Posterior cingulate gyrus (tissue), 11 donors: ENCODE data around the gene CACNG8.

ENCODE experiments used
- DNase-seq, 10 donors: peaks; one replicate each; pipeline versions ENCODE4 v3.0.0 to v3.0.0-alpha.2; 2020 to 2021; ENCODE audit warnings: mixed read lengths in 3 of 10
- intact Hi-C: fragments of 100-400 bp; cut with DNase I; formaldehyde crosslinking; loops from one replicate; pipeline ENCODE4 v1.15.1; 2023

CACNG8 gene

DNA sequence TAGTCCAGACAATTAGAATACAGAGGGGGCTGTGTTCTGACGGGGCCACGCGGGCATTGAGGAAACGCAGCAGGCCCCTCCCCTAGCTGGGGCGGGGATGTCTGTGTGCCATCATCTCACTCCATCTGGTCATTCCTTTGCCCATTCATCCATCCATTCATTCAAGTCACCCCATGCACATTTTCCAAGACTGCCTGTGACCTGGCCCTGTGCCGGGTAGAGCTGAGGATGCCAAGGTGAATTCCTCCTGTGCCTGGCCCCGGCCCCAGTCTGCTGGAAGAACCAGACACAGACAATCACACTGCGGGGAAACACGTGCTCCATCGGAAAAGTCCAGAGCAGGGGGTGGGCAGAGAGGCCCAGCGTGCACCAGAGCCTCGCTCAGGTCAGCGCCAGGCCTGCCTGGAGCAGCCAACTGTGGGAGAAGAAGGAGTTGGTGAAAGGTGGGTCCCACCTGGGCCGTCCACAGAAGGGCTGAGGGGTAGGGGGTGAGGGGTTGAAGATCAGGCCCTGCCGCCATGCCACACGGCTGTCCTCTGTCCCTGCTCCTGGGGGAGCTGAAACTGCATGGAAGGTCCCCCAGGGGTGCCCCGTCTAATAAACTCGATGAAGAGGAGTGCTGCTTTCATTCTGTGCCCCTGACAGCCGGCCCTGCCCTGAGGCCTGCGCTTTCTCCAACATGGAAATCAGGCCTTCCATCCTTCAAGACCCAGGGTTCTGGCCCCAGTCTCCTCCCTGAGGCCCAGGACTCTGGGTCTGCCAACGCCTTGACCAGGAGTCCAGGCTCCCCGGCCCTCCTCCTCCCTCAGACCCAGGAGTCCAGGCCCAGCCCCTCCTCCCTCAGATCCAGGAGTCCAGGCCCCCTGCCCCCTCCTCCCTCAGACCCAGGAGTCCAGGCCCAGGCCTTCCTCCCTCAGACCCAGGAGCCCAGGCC, 27.1 kb downstream of the CACNG8 start:
- DNase-seq, result no peak
- intact Hi-C loops, result loop anchor here (10.0 kb wide), 1 partner anchor 115 kb away; the partner anchor contains the start of genes NDUFA3 and OSCAR

DNA sequence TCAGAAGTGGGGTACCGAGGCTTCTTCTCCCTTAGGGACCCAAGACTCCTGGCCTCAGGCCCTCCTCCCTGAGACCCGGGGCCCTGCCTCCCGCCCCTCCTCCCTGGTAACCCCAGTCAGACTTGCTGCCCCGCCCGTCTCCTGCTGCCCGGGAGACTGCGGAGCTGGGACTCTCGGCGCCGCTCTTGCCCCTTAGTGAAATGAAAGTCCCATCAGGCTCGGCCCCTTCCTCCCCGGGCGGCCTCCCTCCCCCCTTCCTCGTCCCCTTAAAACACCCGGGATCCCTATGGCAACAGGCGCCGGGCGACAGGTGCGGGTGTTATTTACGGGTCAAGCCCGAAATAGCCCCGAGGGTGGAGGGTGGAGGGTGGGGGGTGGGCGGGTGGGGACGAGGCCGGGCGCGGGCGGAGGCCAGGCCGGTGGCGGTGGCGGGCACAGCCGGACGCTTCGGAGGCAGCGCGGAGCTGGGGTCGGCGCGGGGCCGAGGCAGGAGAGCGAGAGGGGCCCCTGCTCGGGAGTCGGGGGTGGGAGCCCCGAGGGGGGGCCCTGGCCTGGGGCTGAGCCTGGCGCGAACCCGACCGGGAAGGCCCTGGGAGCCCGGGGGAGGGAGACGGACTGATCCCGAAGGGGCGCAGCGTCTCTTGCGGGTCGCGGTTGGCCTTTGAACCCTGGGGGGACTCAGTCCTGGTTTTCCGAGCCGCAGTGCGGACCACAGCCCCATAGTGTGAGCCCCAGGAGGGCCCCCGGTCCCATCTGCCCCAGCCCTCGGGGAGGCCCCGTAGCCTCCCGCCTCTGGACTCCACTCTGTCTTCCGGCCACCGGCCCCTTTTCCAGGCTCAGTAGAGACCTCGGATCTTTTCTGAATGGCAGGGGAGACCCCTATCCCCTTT, 28.7 kb downstream of the CACNG8 start, which contains the start of gene CACNG6:
Gene CACNG6, plus strand, starts transcription at position 414 of the 890 bp plus-strand sequence. CDS start 1,241 bp downstream, outside the sequence.
- no peak for DNase-seq
- intact Hi-C loops, result no loop called here

DNA sequence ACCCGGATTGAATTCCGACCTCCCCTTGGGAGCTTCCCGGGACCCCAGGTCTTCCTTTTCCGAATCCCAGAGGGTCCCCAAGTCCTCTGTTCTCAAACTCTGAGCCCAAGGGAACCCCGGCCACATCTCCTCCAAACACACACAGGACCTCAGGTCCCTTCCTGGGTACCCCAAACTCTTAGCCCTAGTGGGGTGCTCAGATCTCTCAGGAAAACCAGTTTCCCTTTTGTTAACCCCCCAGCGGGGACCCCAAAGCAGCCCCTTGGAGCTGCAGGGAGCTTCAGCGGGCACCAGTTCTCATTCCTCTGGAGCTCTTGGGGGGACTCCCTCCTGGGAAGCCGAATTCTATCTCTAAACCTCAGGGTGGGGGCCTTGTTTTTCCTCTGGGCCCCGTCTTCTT, 29.5 kb downstream of the CACNG8 start:
- intact Hi-C loops, result no loop called here
- DNase-seq, result no peak

DNA sequence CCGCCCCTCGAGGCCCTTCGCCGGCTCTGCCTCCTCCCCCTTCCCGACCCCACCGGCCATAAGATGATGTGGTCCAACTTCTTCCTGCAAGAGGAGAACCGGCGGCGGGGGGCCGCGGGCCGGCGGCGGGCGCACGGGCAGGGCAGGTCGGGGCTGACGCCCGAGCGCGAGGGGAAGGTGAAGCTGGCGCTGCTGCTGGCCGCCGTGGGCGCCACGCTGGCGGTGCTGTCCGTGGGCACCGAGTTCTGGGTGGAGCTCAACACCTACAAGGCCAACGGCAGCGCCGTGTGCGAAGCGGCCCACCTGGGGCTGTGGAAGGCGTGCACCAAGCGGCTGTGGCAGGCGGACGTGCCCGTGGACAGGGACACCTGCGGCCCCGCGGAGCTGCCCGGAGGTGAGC, 30.1 kb downstream of the CACNG8 start:
- intact Hi-C loops, result no loop called here
- no peak for DNase-seq

DNA sequence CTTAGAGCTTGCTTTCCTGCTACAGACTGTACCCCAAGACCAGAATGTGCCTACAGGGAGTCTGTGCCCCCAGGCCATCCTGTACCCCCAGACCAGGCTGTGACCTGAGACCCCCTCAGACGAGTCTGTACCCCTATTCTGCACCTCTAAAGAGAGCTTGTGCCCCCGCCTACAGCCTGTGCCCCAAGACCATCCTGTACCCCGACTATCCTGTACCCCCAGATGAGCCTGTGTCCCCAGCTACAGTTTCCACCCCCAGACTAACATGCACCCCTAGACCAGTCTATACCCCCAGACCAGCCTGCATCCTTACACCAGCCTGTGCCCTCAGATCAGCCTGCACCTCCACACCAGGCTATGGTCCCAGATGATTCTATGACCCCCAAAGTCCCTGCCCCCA, 30.7 kb downstream of the CACNG8 start:
- intact Hi-C loops, result no loop called here
- DNase-seq, result no peak

DNA sequence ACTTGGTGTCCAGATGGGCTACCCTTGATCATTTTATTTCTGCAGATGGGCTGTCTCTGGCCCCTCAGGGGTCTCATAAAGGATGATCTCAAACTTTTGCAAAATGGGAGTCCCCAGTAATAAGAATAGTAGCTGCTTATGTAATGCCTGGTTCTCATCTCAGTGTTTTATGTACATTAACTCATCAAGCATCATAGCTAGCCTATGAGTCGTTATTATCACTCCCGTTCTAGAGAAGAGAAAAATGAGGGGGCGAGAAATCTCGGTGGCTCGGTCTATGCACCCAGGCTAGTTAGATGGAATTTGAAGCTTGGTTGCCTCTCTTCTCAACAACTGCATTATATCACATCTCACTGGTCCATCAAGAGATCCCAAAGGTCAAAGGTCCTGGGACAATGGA, 32.1 kb downstream of the CACNG8 start:
- intact Hi-C loops, result no loop called here
- no peak for DNase-seq

DNA sequence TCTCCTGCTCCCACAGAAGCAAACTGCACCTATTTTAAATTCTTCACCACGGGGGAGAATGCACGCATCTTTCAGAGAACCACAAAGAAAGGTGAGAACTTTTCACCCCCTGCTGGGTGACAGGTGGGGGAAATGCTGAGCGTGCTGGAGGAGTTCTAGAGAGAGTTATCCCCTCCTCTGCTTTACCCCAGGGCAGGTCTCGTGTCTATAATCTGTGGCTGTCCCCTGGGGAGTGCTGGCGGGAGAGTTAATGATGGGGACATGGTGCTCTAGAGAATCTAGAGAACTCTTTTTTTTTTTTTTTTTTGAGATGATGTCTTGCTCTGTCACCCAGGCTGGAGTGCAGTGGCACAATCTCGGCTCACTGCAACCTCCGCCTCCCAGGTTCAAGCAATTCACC, 35.5 kb downstream of the CACNG8 start:
- intact Hi-C loops, result no loop called here
- DNase-seq, result no peak

DNA sequence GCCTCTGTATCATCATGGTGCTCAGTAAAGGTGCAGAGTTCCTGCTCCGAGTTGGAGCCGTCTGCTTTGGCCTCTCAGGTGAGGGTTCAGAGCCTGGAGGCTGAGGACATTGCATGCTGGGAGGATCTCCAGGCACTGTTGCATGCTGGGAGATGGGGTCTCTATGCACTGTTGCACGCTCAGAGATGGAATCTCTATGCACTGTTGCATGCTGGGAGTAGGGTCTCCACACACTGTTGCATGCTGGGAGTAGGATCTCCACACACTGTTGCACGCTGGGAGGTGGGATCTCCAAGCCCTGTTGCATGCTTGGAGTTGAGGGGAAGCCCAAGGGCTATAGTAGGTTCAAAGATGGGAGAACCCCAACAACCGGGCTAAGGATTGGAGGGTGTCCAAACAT, 37.0 kb downstream of the CACNG8 start:
- no peak for DNase-seq
- intact Hi-C loops, result no loop called here

DNA sequence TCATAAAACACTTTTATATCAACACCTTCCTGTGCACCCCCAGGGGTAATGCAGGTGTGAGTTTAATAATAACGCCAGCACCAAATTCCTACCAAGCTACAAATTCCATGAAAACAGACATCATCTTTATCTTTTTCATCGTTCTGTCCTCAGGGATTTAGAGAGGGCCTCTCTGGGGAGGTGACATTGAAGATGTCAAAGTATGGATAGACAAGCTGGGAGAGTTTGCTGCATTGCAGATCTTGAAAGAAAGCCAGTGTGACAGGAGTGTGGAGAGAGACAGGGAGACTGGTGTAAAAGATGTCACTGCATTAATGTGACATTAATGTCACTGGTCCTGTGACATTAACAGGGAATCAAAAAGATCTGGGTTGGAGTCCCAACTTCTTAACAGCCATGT, 38.8 kb downstream of the CACNG8 start:
- intact Hi-C loops, result no loop called here

DNA sequence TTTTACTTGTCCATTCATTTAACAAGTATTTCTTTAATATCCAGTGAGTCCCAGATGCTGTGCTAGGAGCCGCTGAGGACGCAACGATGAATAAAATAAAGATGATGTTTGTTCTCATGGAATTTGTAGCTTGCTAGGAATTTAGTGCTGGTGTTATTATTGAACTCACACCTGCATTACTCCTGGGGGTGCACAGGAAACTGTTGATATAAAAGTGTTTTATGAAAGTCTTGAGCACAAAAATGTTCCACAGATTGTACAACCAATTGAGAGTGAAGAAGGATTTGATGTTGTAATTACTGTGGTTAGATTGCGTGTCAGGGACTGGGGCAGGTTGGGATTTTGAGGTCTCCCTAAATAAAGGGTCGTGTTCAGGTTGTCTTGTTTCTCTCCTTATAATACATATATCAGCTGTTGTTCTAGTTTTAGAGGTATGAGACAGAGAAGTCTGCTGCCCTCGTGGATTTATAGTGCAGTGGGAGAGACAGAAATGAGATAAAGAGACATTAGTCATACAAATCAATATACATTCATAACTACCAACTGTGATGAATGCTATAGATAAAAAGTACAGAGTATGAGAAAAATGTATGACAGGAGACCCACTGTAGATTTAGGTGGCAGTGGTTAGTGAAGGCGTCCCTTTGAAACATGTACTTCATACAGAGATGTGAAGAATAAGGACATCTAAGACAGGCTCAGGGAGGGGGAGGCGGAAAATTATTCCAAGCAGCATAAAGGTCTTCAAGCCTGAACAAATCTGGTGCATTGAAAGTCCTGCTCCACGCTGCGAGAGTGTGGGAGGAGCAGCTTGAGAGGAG, 40.0 kb downstream of the CACNG8 start:
- DNase-seq, result no peak
- intact Hi-C loops, result no loop called here

More for the DNA sequence above, 38.8 kb downstream of the CACNG8 start:
- no peak for DNase-seq

DNA sequence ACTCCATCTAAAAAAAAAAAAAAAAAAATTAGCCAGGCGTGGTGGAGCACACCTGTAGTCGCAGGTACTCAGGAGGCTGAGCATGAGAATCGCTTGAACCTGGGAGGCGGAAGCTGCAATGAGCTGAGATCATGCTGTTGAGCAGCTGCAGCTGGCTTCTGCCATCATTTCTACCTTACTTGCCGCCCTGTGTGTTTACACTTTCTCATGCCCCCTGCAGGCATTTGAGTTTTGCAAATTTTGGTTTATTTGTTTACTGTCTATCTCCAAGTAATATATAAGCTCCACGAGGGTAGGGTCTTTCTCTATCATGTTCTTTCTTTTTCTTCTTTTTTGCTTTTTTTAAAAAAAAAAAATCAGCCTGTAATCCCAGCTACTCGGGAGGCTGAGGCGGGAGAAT, 46.7 kb downstream of the CACNG8 start:
- intact Hi-C loops, result no loop called here
- peak in 1 of 10 donors; percentile 38 for DNase-seq

DNA sequence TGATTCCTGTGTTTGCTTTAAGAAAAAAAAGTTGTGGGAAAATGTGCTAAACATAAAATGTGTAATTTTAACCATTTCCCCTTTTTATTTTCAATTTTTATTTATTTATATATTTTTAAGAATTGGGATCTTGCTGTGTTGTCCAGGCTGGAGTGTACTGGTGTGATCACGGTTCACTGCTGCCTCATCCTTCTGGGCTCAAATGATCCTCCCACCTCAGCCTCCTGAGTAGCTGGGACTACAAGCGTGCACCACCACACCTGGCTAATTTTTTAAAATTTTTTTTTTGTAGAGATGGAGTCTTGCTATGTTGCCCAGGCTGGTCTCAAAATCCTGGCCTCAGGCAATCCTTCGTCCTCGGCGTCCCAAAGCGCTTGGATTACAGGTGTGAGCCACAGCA, 47.7 kb downstream of the CACNG8 start:
- DNase-seq, result peak in 1 of 10 donors; percentile 4
- intact Hi-C loops, result no loop called here

DNA sequence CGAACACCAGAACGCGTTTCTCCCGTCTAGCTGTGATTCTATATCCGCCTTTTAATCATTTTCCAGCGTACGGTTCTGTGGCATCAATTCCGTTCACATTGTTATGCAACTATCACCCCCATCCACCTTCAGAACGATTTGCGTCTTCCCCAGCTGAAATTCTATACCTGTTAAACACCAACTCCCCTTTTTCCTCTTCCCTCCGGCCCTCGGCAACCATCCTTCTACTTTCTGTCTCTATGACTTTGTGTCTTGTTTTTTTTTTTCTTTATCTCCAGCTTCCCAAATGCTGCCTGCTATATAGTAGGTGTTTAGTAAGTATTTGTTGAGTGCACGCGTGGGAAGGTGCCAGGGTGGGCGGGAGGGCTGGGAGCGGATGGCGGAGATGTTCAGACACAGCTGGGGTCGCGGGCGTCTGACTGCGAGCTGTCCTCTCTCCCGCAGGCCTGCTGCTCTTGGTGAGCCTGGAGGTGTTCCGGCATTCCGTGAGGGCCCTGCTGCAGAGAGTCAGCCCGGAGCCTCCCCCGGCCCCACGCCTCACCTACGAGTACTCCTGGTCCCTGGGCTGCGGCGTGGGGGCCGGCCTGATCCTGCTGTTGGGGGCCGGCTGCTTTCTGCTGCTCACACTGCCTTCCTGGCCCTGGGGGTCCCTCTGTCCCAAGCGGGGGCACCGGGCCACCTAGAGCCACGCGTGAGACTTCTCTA, 48.9 kb downstream of the CACNG8 start:
- peak in 3 of 10 donors; percentile 36 to 87 (median 79) for DNase-seq
- intact Hi-C loops, result no loop called here

DNA sequence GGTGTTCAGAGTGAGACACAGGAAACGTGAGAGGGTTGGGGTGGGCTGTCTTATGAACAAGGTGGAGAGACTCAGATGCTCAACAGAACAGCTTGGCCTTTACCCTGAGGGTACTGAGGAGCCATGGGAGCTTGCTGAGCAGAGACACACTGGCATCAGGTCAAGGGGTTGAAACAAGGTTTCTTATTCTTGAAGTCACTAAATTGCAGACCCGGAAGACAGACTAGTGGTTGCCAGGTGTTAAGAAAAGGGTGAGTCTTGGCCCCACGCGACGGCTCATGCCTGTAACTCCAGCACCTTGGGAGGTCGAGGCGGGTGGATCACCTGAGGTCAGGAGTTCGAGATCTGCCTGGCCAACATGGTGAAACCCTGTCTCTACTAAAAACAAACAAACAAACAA, 51.1 kb downstream of the CACNG8 start:
- intact Hi-C loops, result no loop called here

DNA sequence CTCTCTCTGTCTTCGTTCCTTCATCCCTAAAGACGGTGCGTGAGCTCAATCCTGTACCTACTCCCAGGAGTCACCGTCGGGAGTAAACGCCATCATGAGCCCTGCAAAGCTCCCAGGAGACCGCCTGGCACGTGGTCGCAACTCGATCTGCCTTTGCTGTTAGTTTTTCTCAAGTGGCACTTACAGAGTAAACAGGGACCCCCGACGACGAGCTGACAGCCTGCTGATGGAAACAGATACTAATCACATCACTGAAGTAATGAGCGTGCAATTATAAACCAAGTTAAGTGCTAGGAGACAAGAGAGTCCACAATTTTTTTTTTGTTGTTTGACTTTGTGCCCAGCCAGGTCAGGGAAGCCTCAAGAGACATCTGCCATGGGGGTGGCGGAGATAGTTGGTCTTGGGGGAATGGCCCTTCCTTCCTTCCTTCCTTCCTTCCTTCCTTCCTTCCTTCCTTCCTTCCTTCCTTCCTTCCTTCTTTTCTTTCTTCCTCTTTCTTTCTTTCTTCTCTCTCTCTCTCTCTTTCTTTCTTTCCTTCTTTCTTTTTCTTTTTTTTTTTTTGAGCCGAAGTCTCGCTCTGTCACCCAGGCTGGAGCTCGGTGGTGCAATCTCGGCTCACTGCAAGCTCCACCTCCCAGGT, 52.3 kb downstream of the CACNG8 start:
- intact Hi-C loops, result no loop called here
- DNase-seq, result peak in 1 of 10 donors; percentile 9

More for the DNA sequence above, 51.1 kb downstream of the CACNG8 start:
- DNase-seq, result no peak

DNA sequence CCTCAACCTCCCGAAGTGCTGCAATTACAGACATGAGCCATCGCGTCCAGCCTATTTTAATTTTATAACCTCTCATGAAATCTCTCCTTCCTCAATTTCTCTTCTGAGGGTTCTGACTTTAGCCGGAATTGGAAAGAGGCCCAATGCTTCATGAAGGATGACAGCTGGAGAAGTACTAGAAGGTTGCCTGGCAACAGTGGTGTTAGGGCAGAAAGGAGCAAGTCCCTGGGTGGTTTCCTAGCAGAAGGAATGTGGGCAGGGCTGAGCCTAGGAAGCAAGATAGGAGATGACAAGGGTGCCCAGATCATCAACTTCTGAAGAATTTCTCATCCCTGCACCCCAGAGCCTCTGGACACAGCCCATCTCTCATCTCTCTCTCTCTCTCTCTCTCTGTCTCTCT, 54.5 kb downstream of the CACNG8 start:
- peak in 1 of 10 donors; percentile 3 for DNase-seq
- intact Hi-C loops, result no loop called here

DNA sequence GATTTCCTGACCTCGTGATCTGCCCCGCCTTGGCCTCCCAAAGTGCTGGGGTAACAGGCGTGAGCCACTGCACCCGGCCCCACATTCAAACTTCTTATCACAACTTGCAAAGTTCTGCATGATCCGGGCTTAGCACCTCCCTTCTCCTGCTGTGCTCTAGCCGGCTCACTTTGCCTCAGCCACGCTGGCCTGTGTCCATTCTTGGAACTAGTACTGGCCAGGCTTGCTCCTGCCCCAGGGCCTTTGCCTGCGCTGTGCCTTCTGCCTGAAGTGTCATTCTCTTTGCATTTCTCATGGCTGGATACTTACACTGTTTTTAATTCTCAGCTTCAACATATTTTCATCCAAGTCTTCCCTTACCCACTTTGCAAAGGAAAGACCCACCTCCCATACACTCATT, 58.6 kb downstream of the CACNG8 start:
- peak in 1 of 10 donors; percentile 25 for DNase-seq
- intact Hi-C loops, result no loop called here

DNA sequence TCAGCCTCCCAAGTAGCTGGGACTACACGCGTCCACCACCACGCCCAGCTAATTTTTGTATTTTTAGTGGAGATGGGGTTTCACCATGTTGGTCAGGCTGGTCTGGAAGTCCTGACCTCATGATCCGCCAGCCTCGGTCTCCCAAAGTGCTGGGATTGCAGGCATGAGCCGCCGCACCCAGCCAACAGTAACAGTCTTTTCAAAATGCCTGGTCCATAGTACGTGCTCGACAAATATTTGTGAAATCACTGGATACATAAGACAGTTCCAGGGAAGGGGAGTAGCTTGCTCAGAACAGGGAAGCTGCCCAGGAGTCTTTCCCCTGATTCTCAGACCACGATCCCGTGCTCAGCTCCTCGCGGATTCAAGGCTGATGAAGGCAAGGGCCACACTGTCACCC, 59.2 kb downstream of the CACNG8 start:
- intact Hi-C loops, result no loop called here
- peak in 2 of 10 donors; percentile 5 to 72 for DNase-seq

DNA sequence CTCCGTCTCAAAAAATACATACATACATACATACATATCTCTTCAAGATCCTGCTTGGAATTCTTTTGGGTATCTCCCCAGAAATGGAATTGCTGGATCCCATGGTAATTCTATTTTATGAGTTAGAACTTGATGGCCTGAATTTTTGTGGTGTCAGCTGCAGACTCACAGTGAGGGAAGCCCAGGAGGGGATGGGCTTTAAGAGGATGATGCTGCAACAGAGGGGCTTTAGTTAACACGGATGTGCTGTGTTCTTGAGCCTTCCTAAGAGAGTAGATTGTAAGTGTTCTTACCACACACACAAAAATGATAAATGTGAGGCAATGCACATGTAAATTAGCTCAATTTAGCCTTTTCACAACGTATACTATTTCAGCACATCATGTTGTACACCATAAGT, 60.5 kb downstream of the CACNG8 start:
- DNase-seq, result no peak
- intact Hi-C loops, result no loop called here
